ENCODE measurements around the gene RHBDL3.

The RHBDL3 gene

GRCh38 chr17:32292094-32292493, 26.5 kb downstream of the RHBDL3 start:
- H3K4me2 ChIP-seq (ENCODE audit: low read depth, low read length, poor library complexity, severe bottlenecking) = no peak overlapping the region
- H3K79me2 ChIP-seq (ENCODE audit: insufficient read depth, low read length) = no peaks in the 10 kb centered on the region
- H3K27ac ChIP-seq (ENCODE audit: low read depth, low read length) = no peak overlapping the region
- H3F3A ChIP-seq (ENCODE audit: insufficient read depth) = no peaks in the 10 kb centered on the region
- TF ChIP-seq EZH2phosphoT487 (conservative IDR thresholded peaks at IDR 0.05; ENCODE audit: low read length) (no peak), CTCF (IDR thresholded peaks at IDR 0.05; ENCODE audit: insufficient read depth, low read length, poor library complexity, severe bottlenecking) (no peak)
- no peaks in the 10 kb centered on the region for H3K9me3 ChIP-seq (ENCODE audit: insufficient read depth, low read length)
- no peak overlapping the region for H3K9ac ChIP-seq (ENCODE audit: low read length)
- H3K9me2 ChIP-seq (replicated peaks; ENCODE audit: insufficient read depth, low read length) = no peaks in the 10 kb centered on the region
- no peaks in the 10 kb centered on the region for H3K36me3 ChIP-seq (ENCODE audit: low read length)
- no peaks in the 10 kb centered on the region for H4K20me1 ChIP-seq (ENCODE audit: low read depth, low read length)
- H3K4me3 ChIP-seq (ENCODE audit: insufficient read depth, low read length, poor library complexity, severe bottlenecking) = no peak overlapping the region
- H2AFZ ChIP-seq (ENCODE audit: low read depth, low read length, severe bottlenecking) = no peak overlapping the region
- no peaks in the 10 kb centered on the region for H3K27me3 ChIP-seq (ENCODE audit: low read length)

DNA sequence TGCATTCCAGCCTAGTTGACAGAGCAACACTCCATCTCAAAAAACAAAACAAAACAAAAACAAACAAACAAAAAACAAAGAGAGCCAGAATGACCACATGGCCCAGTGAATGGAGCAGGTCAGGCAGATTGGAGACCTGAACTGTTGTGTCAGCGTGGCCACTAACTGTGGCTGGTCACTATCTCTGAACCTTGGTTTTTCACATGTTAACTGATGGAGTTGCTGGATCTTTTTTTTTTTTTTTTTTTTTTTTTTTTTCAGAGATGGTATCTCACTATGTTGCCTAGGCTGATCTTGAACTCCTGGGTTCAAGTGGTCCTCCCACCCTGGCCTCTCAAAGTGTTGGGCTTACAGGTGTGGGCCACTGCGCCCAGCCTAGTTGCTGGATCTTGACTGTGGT, 31.8 kb downstream of the RHBDL3 start:
- Histone ChIP-seq H2AFZ (ENCODE audit: low read depth, low read length, severe bottlenecking) (no peak overlapping the region), H3K4me3 (ENCODE audit: insufficient read depth, low read length, poor library complexity, severe bottlenecking) (no peak overlapping the region), H3K9me3 (ENCODE audit: insufficient read depth, low read length) (no peaks in the 10 kb centered on the region), H3K79me2 (ENCODE audit: insufficient read depth, low read length) (no peaks in the 10 kb centered on the region), H3K4me2 (ENCODE audit: low read depth, low read length, poor library complexity, severe bottlenecking) (no peak overlapping the region), H3K27ac (ENCODE audit: low read depth, low read length) (no peak overlapping the region), H3K27me3 (ENCODE audit: low read length) (no peaks in the 10 kb centered on the region), H3K9ac (ENCODE audit: low read length) (no peak overlapping the region), H3K9me2 (replicated peaks; ENCODE audit: insufficient read depth, low read length) (no peaks in the 10 kb centered on the region), H3F3A (ENCODE audit: insufficient read depth) (no peaks in the 10 kb centered on the region), H3K36me3 (ENCODE audit: low read length) (no peaks in the 10 kb centered on the region), H4K20me1 (ENCODE audit: low read depth, low read length) (no peaks in the 10 kb centered on the region)
- TF ChIP-seq EZH2phosphoT487 (conservative IDR thresholded peaks at IDR 0.05; ENCODE audit: low read length) (no peak), CTCF (IDR thresholded peaks at IDR 0.05; ENCODE audit: insufficient read depth, low read length, poor library complexity, severe bottlenecking) (no peak)

GRCh38 chr17:32297860-32298259, 32.2 kb downstream of the RHBDL3 start:
- no peaks in the 10 kb centered on the region for H3K27me3 ChIP-seq (ENCODE audit: low read length)
- no peaks in the 10 kb centered on the region for H3K9me3 ChIP-seq (ENCODE audit: insufficient read depth, low read length)
- no peak overlapping the region for H2AFZ ChIP-seq (ENCODE audit: low read depth, low read length, severe bottlenecking)
- H4K20me1 ChIP-seq (ENCODE audit: low read depth, low read length) = no peaks in the 10 kb centered on the region
- H3K36me3 ChIP-seq (ENCODE audit: low read length) = no peaks in the 10 kb centered on the region
- H3K4me2 ChIP-seq (ENCODE audit: low read depth, low read length, poor library complexity, severe bottlenecking) = no peak overlapping the region
- H3K27ac ChIP-seq (ENCODE audit: low read depth, low read length) = no peak overlapping the region
- H3K79me2 ChIP-seq (ENCODE audit: insufficient read depth, low read length) = no peaks in the 10 kb centered on the region
- H3K4me3 ChIP-seq (ENCODE audit: insufficient read depth, low read length, poor library complexity, severe bottlenecking) = no peak overlapping the region
- no peak for TF ChIP-seq EZH2phosphoT487 (conservative IDR thresholded peaks at IDR 0.05; ENCODE audit: low read length)
- TF ChIP-seq CTCF (IDR thresholded peaks at IDR 0.05; ENCODE audit: insufficient read depth, low read length, poor library complexity, severe bottlenecking) = no peak
- no peaks in the 10 kb centered on the region for H3F3A ChIP-seq (ENCODE audit: insufficient read depth)
- H3K9ac ChIP-seq (ENCODE audit: low read length) = no peak overlapping the region
- no peaks in the 10 kb centered on the region for H3K9me2 ChIP-seq (replicated peaks; ENCODE audit: insufficient read depth, low read length)

- Histone ChIP-seq H3K9ac (ENCODE audit: low read length) (no peak overlapping the region), H3K9me2 (replicated peaks; ENCODE audit: insufficient read depth, low read length) (no peaks in the 10 kb centered on the region), H3K27me3 (ENCODE audit: low read length) (no peaks in the 10 kb centered on the region), H3K27ac (ENCODE audit: low read depth, low read length) (no peak overlapping the region), H3K9me3 (ENCODE audit: insufficient read depth, low read length) (no peaks in the 10 kb centered on the region), H3K79me2 (ENCODE audit: insufficient read depth, low read length) (no peaks in the 10 kb centered on the region), H3K36me3 (ENCODE audit: low read length) (no peaks in the 10 kb centered on the region), H2AFZ (ENCODE audit: low read depth, low read length, severe bottlenecking) (no peak overlapping the region), H3F3A (ENCODE audit: insufficient read depth) (no peaks in the 10 kb centered on the region), H3K4me2 (ENCODE audit: low read depth, low read length, poor library complexity, severe bottlenecking) (no peak overlapping the region), H3K4me3 (ENCODE audit: insufficient read depth, low read length, poor library complexity, severe bottlenecking) (no peak overlapping the region), H4K20me1 (ENCODE audit: low read depth, low read length) (no peaks in the 10 kb centered on the region)
- TF ChIP-seq EZH2phosphoT487 (conservative IDR thresholded peaks at IDR 0.05; ENCODE audit: low read length) (no peak), CTCF (IDR thresholded peaks at IDR 0.05; ENCODE audit: insufficient read depth, low read length, poor library complexity, severe bottlenecking) (no peak)
Measured at GRCh38 chr17:32298298-32298697, 32.7 kb downstream of the RHBDL3 start.

Measured in SU-DHL-6 (cell line).